HepG2 (cell line): ENCODE results near the gene GSDMA. TPM values are rescaled to one million over a fixed set of nuclear protein-coding genes. Genes with fewer than 3 reads are reported as not detected.

Source experiments
- AHDC1 ChIP-seq: sonication (generic); formaldehyde crosslinking; IDR thresholded peaks from 2 replicates; pipeline ENCODE4 v1.5.1; 2020; ENCODE audit warnings: mild to moderate bottlenecking, missing genetic modification reagents, borderline replicate concordance
- ASH2L ChIP-seq: fragments of 300-600, 200-600 bp; sonication (generic); IDR thresholded peaks from 2 replicates; pipeline ENCODE4 v1.7.0; 2017; ENCODE audit warnings: low read depth, mild to moderate bottlenecking, moderate library complexity, mixed read lengths, low read length; ENCODE audit not compliant: insufficient read length
- HMG20A ChIP-seq: IDR thresholded peaks from 2 replicates; pipeline ENCODE4 v1.6.1; 2016; ENCODE audit warnings: borderline replicate concordance
- HNF1A ChIP-seq, 2 experiments: sonication (generic) in 1 of 2; formaldehyde crosslinking in 1 of 2; IDR thresholded peaks; 2 replicates each; pipeline versions ENCODE4 v1.4.0 to v1.6.1; 2016 to 2020; ENCODE audit warnings: borderline replicate concordance in 1 of 2, low read depth in 1 of 2, mild to moderate bottlenecking in 1 of 2, missing genetic modification reagents in 1 of 2
- MAZ ChIP-seq, 2 experiments: sonication (generic) in 1 of 2; formaldehyde crosslinking in 1 of 2; IDR thresholded peaks; 2 replicates each; pipeline versions ENCODE4 v1.5.0 to v1.6.1; 2012 to 2020; ENCODE audit warnings: low read depth in 2 of 2, mild to moderate bottlenecking in 2 of 2, borderline replicate concordance in 1 of 2, improper control_type of control experiment in 1 of 2, low read length in 1 of 2, missing genetic modification reagents in 1 of 2, moderate library complexity in 1 of 2
- MTA1 ChIP-seq: sonication (generic); formaldehyde crosslinking; IDR thresholded peaks from 2 replicates; pipeline ENCODE4 v1.4.0; 2020; ENCODE audit warnings: missing genetic modification reagents, mild to moderate bottlenecking, borderline replicate concordance
- NFYB ChIP-seq: sonication (generic); formaldehyde crosslinking; IDR thresholded peaks from 2 replicates; pipeline ENCODE4 v1.4.0; 2020; ENCODE audit warnings: missing genetic modification reagents
- POLR2AphosphoS5 ChIP-seq: IDR thresholded peaks from 2 replicates; pipeline ENCODE4 v1.6.1; 2012; ENCODE audit warnings: low read depth, low read length
- TBP ChIP-seq: sonication (generic); formaldehyde crosslinking; IDR thresholded peaks from 2 replicates; pipeline ENCODE4 v1.5.0; 2020; ENCODE audit warnings: missing genetic modification reagents
- TEAD2 ChIP-seq: sonication (generic); formaldehyde crosslinking; IDR thresholded peaks from 2 replicates; pipeline ENCODE4 v1.9.0; 2021; ENCODE audit warnings: missing genetic modification reagents
- ZBTB26 ChIP-seq: IDR thresholded peaks from 2 replicates; pipeline ENCODE4 v1.6.1; 2016; ENCODE audit warnings: missing compliant biosample characterization, missing genetic modification reagents, borderline replicate concordance
- ZFX ChIP-seq: sonication (generic); formaldehyde crosslinking; IDR thresholded peaks from 2 replicates; pipeline ENCODE4 v1.4.0; 2020; ENCODE audit warnings: mild to moderate bottlenecking, low read depth, missing genetic modification reagents, moderate library complexity
- ZNF180 ChIP-seq: sonication (generic); formaldehyde crosslinking; IDR thresholded peaks from 2 replicates; pipeline ENCODE4 v1.4.0; 2020; ENCODE audit warnings: low read depth, missing genetic modification reagents, borderline replicate concordance
- ZNF383 ChIP-seq: sonication (generic); formaldehyde crosslinking; IDR thresholded peaks from 2 replicates; pipeline ENCODE4 v1.4.0; 2020; ENCODE audit warnings: missing genetic modification reagents, mild to moderate bottlenecking, borderline replicate concordance
- ZNF607 ChIP-seq: sonication (generic); formaldehyde crosslinking; IDR thresholded peaks from 2 replicates; pipeline ENCODE4 v1.5.1; 2020; ENCODE audit warnings: missing genetic modification reagents, mild to moderate bottlenecking, borderline replicate concordance
- ZNF784 ChIP-seq: sonication (generic); formaldehyde crosslinking; IDR thresholded peaks from 2 replicates; pipeline ENCODE4 v1.5.1; 2020; ENCODE audit warnings: missing genetic modification reagents, mild to moderate bottlenecking, borderline replicate concordance
- polyA plus RNA-seq, 8 experiments: library from polyadenylated mRNA; depleted of rRNA in 3 of 8; stranded (reverse) in 7 of 8; unstranded in 1 of 8; fragments of >200 nt; fragmentation: Illumina TruSeq in 4 of 8; extraction: Trizol in 4 of 8; gene quantifications; 2 replicates each; pipeline versions ENCODE4 v1.2.1 to v1.2.3, GENCODE V29; 2011 to 2016; ENCODE audit warnings: low read depth in 4 of 8, missing spikeins in 1 of 8, mixed read lengths in 1 of 8; ENCODE audit not compliant: insufficient read depth in 1 of 8
- total RNA-seq, 5 experiments: library from RNA; depleted of rRNA; stranded (reverse); fragments of >200 nt; fragmentation: Illumina TruSeq; extraction: Trizol; gene quantifications; 2 replicates each; pipeline ENCODE4 v1.2.3, GENCODE V29; 2016; ENCODE audit warnings: low read depth in 1 of 5

Gene GSDMA
- total and polyA plus RNA-seq, 2 of the 13 experiments (the other 11 are each of a cell fraction or from before 2014, with no cell fraction given), result not detected

- TF ChIP-seq AHDC1 (CRISPR knock-in tag) (peak; percentile 48; the same call in 1 of the 2 replicates), POLR2AphosphoS5 (peak; percentile 57; the same call in 1 of the 2 replicates), ZNF180 (no peak), TBP (CRISPR knock-in tag) (no peak), ZNF607 (no peak), HNF1A (IDR thresholded peaks at IDR 0.05; ENCODE audit: low read depth) (no peak; the same call in 1 of the 2 replicates), HNF1A (CRISPR knock-in tag; IDR thresholded peaks at IDR 0.05; ENCODE audit: borderline replicate concordance) (no peak), ZNF784 (no peak), ZNF383 (no peak), HMG20A (CRISPR knock-in tag) (no peak), ZFX (CRISPR knock-in tag) (peak; percentile 76), MTA1 (CRISPR knock-in tag) (0 out of 2 replicates have a peak, but pooled peaks have one; percentile 23), ASH2L (peak; percentile 38), TEAD2 (CRISPR knock-in tag) (no peak), NFYB (no peak; the same call in 1 of the 2 replicates), MAZ (IDR thresholded peaks at IDR 0.05; ENCODE audit: borderline replicate concordance, low read depth, low read length) (no peak), MAZ (CRISPR knock-in tag; IDR thresholded peaks at IDR 0.05; ENCODE audit: low read depth) (peak; percentile 51; the same call in 1 of the 2 replicates), ZBTB26 (CRISPR knock-in tag) (no peak)
Measured at GRCh38 chr17:39926588-39927100, 36.2 kb upstream of the GSDMA start (continued).
